Activated B cell treated with CpG ODN at 0.5 μM for 24 hours (primary cell): ENCODE results near the gene TRIL. TPM values are rescaled to one million over a fixed set of nuclear protein-coding genes. Genes with fewer than 3 reads are reported as not detected.

Experiments used
- ATAC-seq: fragments of 200-7000 bp; cut with Tn5 transposase; one replicate; pipeline ENCODE4 v1.10.0; 2021; ENCODE audit warnings: low read depth, mild to moderate bottlenecking, moderate library complexity
- CTCF ChIA-PET: fragments of 350-600 bp; sonication (Branson Sonifier 250); formaldehyde crosslinking; loops from one replicate; lab custom pipeline; 2021; ENCODE audit warnings: antibody characterized with exemption; lab: Charles Lee
- POLR2A ChIA-PET: fragments of 350-600 bp; sonication (Branson Sonifier 250); formaldehyde crosslinking; loops from one replicate; lab custom pipeline; 2021; ENCODE audit warnings: antibody characterized with exemption; lab: Charles Lee
- DNase-seq: peaks from one replicate; pipeline ENCODE4 v3.0.0; 2022
- H3K27ac Mint-ChIP-seq: one replicate; pipeline ENCODE4 v1.8.0; 2020; ENCODE audit warnings: mixed read lengths
- H3K27me3 Mint-ChIP-seq: one replicate; pipeline ENCODE4 v1.8.0; 2021; ENCODE audit warnings: mixed read lengths
- H3K36me3 Mint-ChIP-seq: one replicate; pipeline ENCODE4 v1.8.0; 2021; ENCODE audit warnings: low read depth, mixed read lengths
- H3K4me1 Mint-ChIP-seq: one replicate; pipeline ENCODE4 v1.8.0; 2021; ENCODE audit warnings: mixed read lengths
- H3K4me3 Mint-ChIP-seq: one replicate; pipeline ENCODE4 v1.8.0; 2020; ENCODE audit warnings: mild to moderate bottlenecking, mixed read lengths
- H3K9me3 Mint-ChIP-seq: one replicate; pipeline ENCODE4 v1.8.0; 2020; ENCODE audit warnings: mixed read lengths
- CTCF ChIP-seq: fragments of 200-600 bp; IDR thresholded peaks from one replicate; pipeline ENCODE4 v1.8.0; 2022; ENCODE audit warnings: antibody characterized with exemption, mild to moderate bottlenecking
- intact Hi-C: fragments of 100-400 bp; cut with micrococcal nuclease; formaldehyde crosslinking; loops from one replicate; pipeline ENCODE4 v1.15.1; 2024
- total RNA-seq: library from RNA; stranded (reverse); gene quantifications from 2 replicates; pipeline ENCODE4 v1.2.3, GENCODE V29; 2022

Gene TRIL
- total RNA-seq, 1 donor from 2014 or later: not detected

GRCh38 chr7:28976022-28976421 lies 17.9 kb upstream of the TRIL start:
- Mint-ChIP-seq H3K27ac (no peak overlapping the region), H3K9me3 (peaks cover 13% of the 10 kb centered on the region), H3K4me1 (no peaks in the 10 kb centered on the region), H3K4me3 (no peak overlapping the region), H3K36me3 (no peaks in the 10 kb centered on the region), H3K27me3 (peaks cover 34% of the 10 kb centered on the region)
- POLR2A ChIA-PET: no interaction called here
- CTCF ChIA-PET: interaction anchor here (1.2 kb wide), 1 partner anchor 9 kb away, joined by 3 read pairs; no protein-coding TSS in a partner anchor
- intact Hi-C loops: no loop called here
- DNase-seq: no peak
- no peak for ATAC-seq
- no peak for TF ChIP-seq CTCF

GRCh38 chr7:28973591-28973990 lies 15.5 kb upstream of the TRIL start:
- H3K36me3 Mint-ChIP-seq: no peaks in the 10 kb centered on the region
- no peak for DNase-seq
- peaks cover 15% of the 10 kb centered on the region for H3K9me3 Mint-ChIP-seq
- H3K4me1 Mint-ChIP-seq: no peaks in the 10 kb centered on the region
- POLR2A ChIA-PET: no interaction called here
- peaks cover 24% of the 10 kb centered on the region for H3K27me3 Mint-ChIP-seq
- CTCF ChIA-PET: no interaction called here
- no peak for ATAC-seq
- H3K27ac Mint-ChIP-seq: no peak overlapping the region
- H3K4me3 Mint-ChIP-seq: no peak overlapping the region
- no peak for TF ChIP-seq CTCF
- intact Hi-C loops: no loop called here

- intact Hi-C loops: no loop called here
- Mint-ChIP-seq H3K4me1 (peaks cover under 1% of the 10 kb centered on the region), H3K4me3 (no peak overlapping the region), H3K27ac (no peak overlapping the region), H3K27me3 (peaks cover 22% of the 10 kb centered on the region), H3K36me3 (no peaks in the 10 kb centered on the region), H3K9me3 (no peaks in the 10 kb centered on the region)
- DNase-seq (no peak), ATAC-seq (no peak)
- no peak for TF ChIP-seq CTCF
- CTCF ChIA-PET: no interaction called here
- POLR2A ChIA-PET: no interaction called here
Measured at GRCh38 chr7:28964056-28964455, 5.9 kb upstream of the TRIL start.

GRCh38 chr7:28961972-28962371 lies 3.8 kb upstream of the TRIL start:
- peaks cover 10% of the 10 kb centered on the region for H3K4me1 Mint-ChIP-seq
- POLR2A ChIA-PET: no interaction called here
- H3K27me3 Mint-ChIP-seq: peaks cover 36% of the 10 kb centered on the region
- CTCF ChIA-PET: no interaction called here
- H3K27ac Mint-ChIP-seq: no peak overlapping the region
- no peaks in the 10 kb centered on the region for H3K36me3 Mint-ChIP-seq
- no peaks in the 10 kb centered on the region for H3K9me3 Mint-ChIP-seq
- TF ChIP-seq CTCF: no peak
- DNase-seq: no peak
- intact Hi-C loops: no loop called here
- no peak overlapping the region for H3K4me3 Mint-ChIP-seq
- ATAC-seq: no peak

GRCh38 chr7:28960071-28960840 lies 2.1 kb upstream of the TRIL start:
- no peak for TF ChIP-seq CTCF
- H3K36me3 Mint-ChIP-seq: no peaks in the 10 kb centered on the region
- DNase-seq (no peak), ATAC-seq (no peak)
- no peak overlapping the region for H3K27ac Mint-ChIP-seq
- POLR2A ChIA-PET: no interaction called here
- intact Hi-C loops: no loop called here
- CTCF ChIA-PET: no interaction called here
- H3K27me3 Mint-ChIP-seq: peaks cover 37% of the 10 kb centered on the region
- no peaks in the 10 kb centered on the region for H3K9me3 Mint-ChIP-seq
- H3K4me3 Mint-ChIP-seq: no peak overlapping the region
- peaks cover 14% of the 10 kb centered on the region for H3K4me1 Mint-ChIP-seq
